GM19467 (cell line): ENCODE data around the gene FFAR1.

Source experiments
- ATAC-seq: cut with Tn5 transposase; IDR thresholded peaks from one replicate; pipeline ENCODE4 v1.9.1; 2021; ENCODE audit warnings: mild to moderate bottlenecking, moderate library complexity; ENCODE audit not compliant: unreplicated experiment

The FFAR1 gene

DNA sequence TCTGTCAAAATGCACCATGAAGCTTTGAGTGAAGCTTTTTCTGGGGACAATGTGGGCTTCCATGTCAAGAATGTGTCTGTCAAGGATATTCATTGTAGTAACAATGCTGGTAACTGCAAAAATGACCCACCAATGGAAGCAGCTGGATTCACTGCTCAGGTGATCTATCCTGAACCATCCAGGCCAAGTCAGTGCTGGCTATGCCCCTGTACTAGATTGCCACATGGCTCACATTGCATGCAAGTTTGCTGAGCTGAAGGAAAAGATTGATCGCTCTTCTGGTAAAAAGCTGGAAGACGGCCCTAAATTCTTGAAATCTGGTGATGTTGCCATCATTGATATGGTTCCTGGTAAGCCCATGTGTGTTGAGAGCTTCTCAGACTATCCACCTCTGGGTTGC, 35.8 kb downstream of the FFAR1 start:
- no peak for ATAC-seq

GRCh38 chr19:35388277-35389054, 40.8 kb downstream of the FFAR1 start:
- ATAC-seq = no peak

- ATAC-seq = no peak
Measured at GRCh38 chr19:35389192-35389861, 41.6 kb downstream of the FFAR1 start.

DNA sequence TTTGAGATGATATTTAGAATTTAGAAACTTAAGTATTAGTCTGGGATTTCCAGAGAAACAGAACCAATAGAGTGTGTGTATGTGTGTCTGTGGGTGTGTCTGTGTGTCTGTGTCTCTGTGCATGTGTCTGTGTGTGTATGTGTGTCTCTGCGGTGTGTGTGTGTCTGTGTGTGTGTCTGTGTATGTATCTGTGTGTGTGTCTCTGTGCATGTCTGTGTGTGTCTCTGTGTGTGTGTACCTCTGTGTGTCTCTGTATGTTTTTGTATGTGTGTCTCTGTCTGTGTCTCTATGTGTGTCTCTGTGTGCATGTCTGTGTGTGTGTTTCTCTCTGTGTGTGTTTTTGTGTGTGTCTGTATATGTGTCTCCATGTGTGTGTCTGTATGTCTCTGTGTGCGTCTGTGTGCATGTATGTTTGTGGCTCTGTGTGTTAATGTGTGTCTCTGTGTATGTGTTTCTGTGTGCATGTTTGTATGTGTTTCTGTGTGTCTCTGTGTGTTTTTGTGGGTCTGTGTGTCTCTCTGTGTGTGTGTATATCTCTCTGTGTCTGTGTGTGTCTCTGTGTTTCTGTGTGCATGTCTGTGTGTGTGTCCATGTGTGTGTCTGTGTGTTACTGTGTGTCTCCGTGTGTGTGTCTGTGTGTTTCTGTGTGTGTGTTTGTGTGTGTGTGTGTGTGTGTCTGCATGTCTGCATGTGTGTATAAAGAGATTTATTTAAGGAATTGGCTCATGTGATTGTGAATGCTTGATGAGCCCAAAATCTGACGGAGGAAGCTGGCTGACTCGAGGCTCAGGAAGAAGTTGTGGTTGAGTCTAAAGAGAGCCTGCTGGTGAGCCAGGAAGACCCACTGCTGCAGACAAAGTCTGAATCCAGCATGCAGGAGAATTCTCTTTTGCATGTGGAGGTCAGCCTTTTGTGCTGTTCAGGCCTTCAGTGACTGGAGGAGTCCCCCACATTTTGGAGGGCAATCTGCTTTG, 45.3 kb downstream of the FFAR1 start:
- ATAC-seq = no peak

GRCh38 chr19:35395382-35396199, 47.9 kb downstream of the FFAR1 start:
- no peak for ATAC-seq

DNA sequence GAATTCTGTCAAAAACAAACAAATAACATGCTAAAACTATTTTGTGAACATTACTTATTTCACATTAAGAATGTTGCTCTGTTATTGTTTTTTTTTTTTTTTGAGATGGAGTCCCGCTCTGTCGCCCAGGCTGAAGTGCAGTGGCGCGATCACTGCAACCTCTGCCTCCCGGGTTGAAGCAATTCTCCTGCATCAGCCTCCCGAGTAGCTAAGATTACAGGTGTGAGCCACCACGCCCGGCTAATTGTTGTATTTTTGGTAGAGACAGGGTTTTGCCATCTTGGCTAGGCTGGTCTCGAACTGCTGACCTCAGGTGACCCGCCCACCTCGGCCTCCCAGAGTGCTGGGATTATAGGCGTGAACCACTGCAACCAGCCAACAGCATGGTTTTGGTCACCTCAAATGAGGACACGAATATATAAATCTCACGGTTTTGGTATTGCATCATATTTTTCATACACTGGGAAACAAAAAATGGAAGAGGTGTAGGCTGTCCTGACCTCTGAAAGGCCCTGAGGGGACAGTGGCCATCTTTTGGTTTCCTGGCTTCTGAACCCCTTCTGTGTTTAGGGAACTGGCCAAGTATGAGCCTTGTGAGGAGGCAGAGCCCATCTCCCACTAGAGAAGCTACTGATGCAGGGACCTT, 48.7 kb downstream of the FFAR1 start:
- no peak for ATAC-seq

GRCh38 chr19:35397064-35397463, 49.4 kb downstream of the FFAR1 start:
- no peak for ATAC-seq
